HL-60 (cell line): ENCODE data around the gene ICA1.

Experiments
- DNase-seq, 2 experiments: peaks; one replicate each; pipeline ENCODE4 v3.0.0-alpha.2; 2010 to 2020; ENCODE audit warnings: low read depth in 1 of 2, low spot score in 1 of 2
- H3K27ac ChIP-seq: fragments of 250-450 bp; sonication (Bioruptor Pico); replicated peaks from 2 replicates; pipeline ENCODE4 v1.5.1; 2020; ENCODE audit warnings: mild to moderate bottlenecking, moderate library complexity
- H3K27me3 ChIP-seq: fragments of 250-450 bp; sonication (Bioruptor Pico); 2 replicates; pipeline ENCODE4 v1.5.1; 2021; ENCODE audit warnings: mild to moderate bottlenecking, moderate library complexity; ENCODE audit not compliant: insufficient read depth, poor library complexity, severe bottlenecking
- H3K4me3 ChIP-seq: replicated peaks from 2 replicates; pipeline ENCODE4 v1.5.1; 2011; ENCODE audit warnings: mild to moderate bottlenecking, control low read depth, low read length; ENCODE audit not compliant: insufficient read depth
- CTCF ChIP-seq: IDR thresholded peaks from one replicate; pipeline ENCODE4 v1.5.1; 2011; ENCODE audit warnings: low read length, control low read depth, inconsistent platforms; ENCODE audit not compliant: insufficient read depth
- GABPA ChIP-seq: IDR thresholded peaks from 2 replicates; pipeline ENCODE4 v1.6.1; 2012; ENCODE audit warnings: low read depth
- POLR2AphosphoS5 ChIP-seq: IDR thresholded peaks from 2 replicates; pipeline ENCODE4 v1.6.1; 2012; ENCODE audit warnings: low read depth
- REST ChIP-seq: IDR thresholded peaks from 2 replicates; pipeline ENCODE4 v1.6.1; 2012; ENCODE audit warnings: low read depth; ENCODE audit not compliant: insufficient replicate concordance
- SPI1 ChIP-seq: IDR thresholded peaks from 2 replicates; pipeline ENCODE4 v1.6.1; 2012; ENCODE audit warnings: low read depth, mild to moderate bottlenecking, borderline replicate concordance

The ICA1 gene

GRCh38 chr7:8291397-8292141 lies 29.6 kb upstream of the ICA1 start:
- Histone ChIP-seq H3K27ac (no peak overlapping the region), H3K27me3 (peaks cover 7% of the 10 kb centered on the region)
- TF ChIP-seq GABPA (no peak), REST (no peak), POLR2AphosphoS5 (no peak), SPI1 (no peak), CTCF (no peak)

GRCh38 chr7:8290645-8291308 lies 28.8 kb upstream of the ICA1 start:
- no peak for DNase-seq
- TF ChIP-seq REST (no peak), GABPA (no peak), POLR2AphosphoS5 (no peak), SPI1 (no peak), CTCF (no peak)
- Histone ChIP-seq H3K27ac (no peak overlapping the region), H3K27me3 (peaks cover 7% of the 10 kb centered on the region), H3K4me3 (no peak overlapping the region)

More at GRCh38 chr7:8291397-8292141, 29.6 kb upstream of the ICA1 start:
- no peak for DNase-seq
- H3K4me3 ChIP-seq: no peak overlapping the region

GRCh38 chr7:8286118-8286517 lies 24.2 kb upstream of the ICA1 start:
- Histone ChIP-seq H3K4me3 (no peak overlapping the region), H3K27ac (no peak overlapping the region), H3K27me3 (peaks cover 4% of the 10 kb centered on the region)
- no peak for DNase-seq
- TF ChIP-seq POLR2AphosphoS5: no peak
- TF ChIP-seq GABPA: no peak
- TF ChIP-seq SPI1: no peak

- Histone ChIP-seq H3K27ac (no peak overlapping the region), H3K27me3 (no peaks in the 10 kb centered on the region), H3K4me3 (no peak overlapping the region)
- TF ChIP-seq GABPA (no peak), REST (no peak), SPI1 (no peak), CTCF (no peak), POLR2AphosphoS5 (no peak)
- DNase-seq: no peak
Observed at GRCh38 chr7:8285155-8285554, 23.2 kb upstream of the ICA1 start.
